PC-9 (cell line): ENCODE measurements around the gene RIN1.

ENCODE experiments used
- EZH2 ChIP-seq: fragments of 200-600 bp; sonication (generic); IDR thresholded peaks from 2 replicates; pipeline ENCODE4 v1.8.0; 2017; ENCODE audit warnings: antibody characterized with exemption, low read depth
- TF ChIP-seq, protein P1 (sequence below): fragments of 200-600 bp; sonication (generic); conservative IDR thresholded peaks from 2 replicates; pipeline ENCODE4 v1.6.1; 2017; ENCODE audit warnings: mixed run types, antibody characterized with exemption, mild to moderate bottlenecking, moderate library complexity

DNA sequence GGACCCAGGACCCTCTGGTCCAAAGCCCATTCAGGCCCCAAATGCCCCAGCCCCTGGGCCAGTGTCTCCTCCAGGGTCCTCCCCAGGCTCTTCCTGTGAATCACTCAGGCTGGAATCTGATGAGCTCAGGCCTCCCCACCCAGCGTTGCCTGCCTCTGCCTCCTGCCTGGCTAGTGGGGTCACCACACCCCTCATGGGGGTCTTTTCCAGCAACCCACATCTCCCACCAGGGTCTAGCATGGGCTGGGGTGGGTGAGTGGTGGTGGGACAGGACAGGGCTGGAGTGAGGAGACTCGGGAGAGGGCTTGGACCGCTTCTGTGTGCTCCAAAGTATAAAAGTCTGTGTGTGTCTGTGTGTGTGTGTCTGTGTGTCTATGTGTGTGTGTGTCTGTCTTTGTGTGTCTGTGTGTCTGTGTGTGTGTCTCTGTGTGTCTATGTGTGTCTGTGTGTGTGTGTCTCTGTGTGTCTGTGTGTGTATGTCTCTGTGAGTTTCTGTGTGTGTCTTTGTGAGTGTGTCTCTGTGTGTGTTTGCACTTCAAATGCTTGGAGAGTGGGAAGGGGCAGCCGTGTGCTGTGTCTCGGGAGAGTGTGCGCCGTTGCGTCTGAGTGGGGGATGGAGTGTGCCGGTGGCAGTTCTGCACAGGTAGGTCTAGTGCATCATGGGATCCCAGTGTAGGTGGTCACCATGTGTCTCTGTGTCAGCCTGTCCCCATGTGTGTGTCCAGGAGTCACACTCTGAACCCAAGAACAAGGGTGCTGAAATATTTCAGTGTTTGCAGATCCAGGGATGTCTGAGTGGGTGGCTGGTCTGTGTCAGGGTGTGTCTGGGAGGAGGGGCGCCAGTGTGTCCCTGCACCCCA is 8.8 kb downstream of the RIN1 start:
- TF ChIP-seq EZH2: no peak
- TF ChIP-seq, protein P1, sequence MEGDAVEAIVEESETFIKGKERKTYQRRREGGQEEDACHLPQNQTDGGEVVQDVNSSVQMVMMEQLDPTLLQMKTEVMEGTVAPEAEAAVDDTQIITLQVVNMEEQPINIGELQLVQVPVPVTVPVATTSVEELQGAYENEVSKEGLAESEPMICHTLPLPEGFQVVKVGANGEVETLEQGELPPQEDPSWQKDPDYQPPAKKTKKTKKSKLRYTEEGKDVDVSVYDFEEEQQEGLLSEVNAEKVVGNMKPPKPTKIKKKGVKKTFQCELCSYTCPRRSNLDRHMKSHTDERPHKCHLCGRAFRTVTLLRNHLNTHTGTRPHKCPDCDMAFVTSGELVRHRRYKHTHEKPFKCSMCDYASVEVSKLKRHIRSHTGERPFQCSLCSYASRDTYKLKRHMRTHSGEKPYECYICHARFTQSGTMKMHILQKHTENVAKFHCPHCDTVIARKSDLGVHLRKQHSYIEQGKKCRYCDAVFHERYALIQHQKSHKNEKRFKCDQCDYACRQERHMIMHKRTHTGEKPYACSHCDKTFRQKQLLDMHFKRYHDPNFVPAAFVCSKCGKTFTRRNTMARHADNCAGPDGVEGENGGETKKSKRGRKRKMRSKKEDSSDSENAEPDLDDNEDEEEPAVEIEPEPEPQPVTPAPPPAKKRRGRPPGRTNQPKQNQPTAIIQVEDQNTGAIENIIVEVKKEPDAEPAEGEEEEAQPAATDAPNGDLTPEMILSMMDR: no peak
